NCI-H460 (cell line): Measurements from ENCODE around the gene ZNF296. TPM values are rescaled to one million over a fixed set of nuclear protein-coding genes. Genes with fewer than 3 reads are reported as not detected.

ENCODE experiments used
- DNase-seq: peaks from one replicate; pipeline ENCODE4 v3.0.0-alpha.2; 2016; ENCODE audit warnings: low read depth; ENCODE audit errors: extremely low read depth
- total RNA-seq: library from RNA; depleted of rRNA; stranded (reverse); fragments of >200 nt; shearing (Covaris generic); gene quantifications from 2 replicates; pipeline ENCODE4 v1.2.3, GENCODE V29; 2014

Gene ZNF296
- total RNA-seq, 1 experiment from 2014 or later: 0.27 TPM

DNA sequence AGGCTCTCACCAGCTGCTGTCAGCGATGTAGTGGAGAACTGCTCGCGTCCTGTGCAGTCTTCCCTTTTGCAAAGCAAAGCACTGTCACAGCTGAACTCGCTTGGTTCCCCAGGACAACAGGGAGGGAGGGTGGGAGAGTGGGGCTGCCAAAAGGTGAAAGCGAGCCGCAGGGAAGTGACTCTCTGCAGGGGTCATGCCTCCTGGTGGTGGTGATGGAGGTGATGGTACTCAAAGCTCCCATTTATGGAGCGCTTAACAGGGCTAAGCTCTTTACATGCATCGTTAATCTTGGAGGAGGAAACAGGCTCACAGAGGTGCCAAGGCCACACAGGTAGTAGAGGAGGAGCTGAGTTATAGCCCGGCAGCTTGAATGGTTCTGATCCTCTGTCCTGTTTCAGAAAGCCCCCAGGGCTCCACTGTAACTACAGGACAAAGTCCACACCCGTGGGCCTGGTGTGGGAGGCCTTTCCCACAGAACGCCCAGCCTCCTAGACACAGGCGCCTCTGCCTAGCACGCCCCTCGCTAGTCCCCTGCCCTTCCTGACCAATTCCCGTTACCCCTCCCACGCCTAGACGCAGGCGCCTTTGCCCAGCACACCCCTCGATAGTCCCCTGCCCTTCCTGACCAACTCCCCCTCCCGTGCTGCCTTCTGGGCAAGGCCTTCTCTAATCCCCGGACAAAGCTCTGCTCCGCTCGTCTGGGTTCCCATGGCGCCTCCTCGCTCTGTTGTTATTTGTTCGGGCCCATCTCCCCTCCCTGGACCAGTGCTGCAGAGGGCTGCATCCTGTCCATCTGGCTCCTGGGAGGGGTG lies 27.4 kb upstream of the ZNF296 start:
- DNase-seq: no peak

DNA sequence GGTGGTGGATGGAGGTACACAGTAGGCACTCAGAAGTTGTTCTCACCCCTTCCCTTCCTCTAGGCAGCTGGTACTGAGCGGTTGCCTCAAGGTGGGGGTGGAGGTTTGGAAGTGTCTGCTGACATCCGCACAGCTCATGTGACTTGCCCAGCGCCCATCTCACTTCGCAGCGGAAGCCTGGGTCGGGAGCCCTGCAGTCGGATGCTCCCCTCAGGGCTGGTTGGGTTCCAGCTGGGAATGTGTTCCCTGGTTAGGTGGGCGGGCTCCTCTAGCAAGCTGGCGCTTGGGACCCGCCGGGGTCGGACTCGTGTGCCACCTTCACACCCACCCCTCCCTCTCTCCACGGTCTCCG lies 26.9 kb upstream of the ZNF296 start:
- DNase-seq: no peak

DNA sequence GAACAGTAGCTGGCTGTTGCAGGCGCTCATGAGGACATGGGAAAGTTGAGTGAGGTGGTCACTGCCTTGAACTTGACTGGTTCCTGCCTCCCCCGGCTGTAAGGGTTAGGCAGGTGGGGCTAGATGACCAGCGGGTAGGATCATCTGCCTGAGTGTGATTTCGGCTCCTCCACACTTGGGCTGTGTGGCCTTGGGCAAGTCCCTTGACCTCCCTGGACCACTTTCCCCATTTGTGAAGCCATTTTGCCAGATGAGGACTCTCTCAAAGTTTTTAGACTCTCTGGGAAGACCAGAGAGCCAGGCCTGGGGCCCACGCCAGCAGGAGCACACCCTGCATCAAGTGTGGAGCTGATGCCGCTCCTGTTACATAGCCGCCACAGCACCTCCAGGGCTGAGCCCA lies 26.2 kb upstream of the ZNF296 start:
- no peak for DNase-seq

DNA sequence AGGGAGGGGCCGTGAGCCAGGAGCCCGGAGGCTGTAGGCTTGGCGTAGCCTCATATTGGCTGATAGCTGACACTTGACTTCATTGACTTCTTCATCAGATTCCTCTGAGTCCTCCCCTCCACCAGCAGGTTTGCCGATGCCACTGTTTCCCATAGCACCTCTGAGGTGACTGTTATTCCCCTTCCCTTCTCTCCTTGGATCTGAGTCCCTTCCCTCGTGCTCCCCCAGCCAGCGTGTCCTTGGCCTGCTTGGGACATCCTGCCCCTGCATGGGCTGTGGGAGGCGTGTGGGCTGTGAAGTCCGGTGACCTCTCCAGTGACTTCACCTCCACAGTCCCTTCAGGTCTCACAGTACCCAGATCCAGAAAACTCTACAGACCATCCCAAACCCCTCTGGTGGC lies 25.5 kb upstream of the ZNF296 start:
- no peak for DNase-seq

DNA sequence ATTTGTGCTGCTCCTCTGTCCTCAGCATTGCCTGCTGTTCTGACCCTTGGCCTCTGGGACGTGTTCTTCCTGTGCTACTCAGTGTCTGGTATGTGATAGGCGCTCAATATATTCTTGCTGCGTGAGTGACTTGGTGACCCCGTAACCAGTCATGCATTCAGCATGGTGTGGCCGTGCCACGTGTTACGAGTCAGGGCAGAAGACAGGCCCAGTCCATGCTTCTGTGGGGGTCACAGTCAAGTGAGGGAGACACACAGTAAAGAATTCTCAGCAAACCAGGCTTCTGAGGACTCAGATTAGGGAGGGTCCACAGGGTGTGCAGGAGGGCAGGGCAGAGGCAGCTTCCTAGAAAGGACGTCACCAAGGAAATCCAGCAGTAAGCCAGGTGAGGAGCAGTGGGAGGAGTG lies 24.6 kb upstream of the ZNF296 start:
- no peak for DNase-seq

DNA sequence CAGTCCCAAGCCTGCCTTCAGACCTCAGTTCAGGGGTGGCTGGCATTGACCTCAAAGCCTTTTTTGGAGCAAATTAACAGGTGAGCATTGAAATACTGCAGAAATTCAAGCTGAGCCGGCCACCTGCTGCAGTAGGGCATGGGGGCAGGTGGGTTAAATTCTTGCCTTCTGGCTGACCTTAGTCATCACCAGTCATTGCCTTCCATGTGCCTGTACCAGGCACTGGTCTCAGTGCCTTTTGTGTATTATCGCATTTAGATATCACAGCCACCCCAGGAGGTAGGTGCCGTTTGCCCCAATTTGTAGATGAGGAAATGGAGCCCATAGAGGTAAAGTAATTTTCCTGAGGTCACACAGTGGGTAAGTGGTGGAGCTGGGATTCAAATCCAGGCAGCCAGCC lies 23.9 kb upstream of the ZNF296 start:
- DNase-seq: no peak

DNA sequence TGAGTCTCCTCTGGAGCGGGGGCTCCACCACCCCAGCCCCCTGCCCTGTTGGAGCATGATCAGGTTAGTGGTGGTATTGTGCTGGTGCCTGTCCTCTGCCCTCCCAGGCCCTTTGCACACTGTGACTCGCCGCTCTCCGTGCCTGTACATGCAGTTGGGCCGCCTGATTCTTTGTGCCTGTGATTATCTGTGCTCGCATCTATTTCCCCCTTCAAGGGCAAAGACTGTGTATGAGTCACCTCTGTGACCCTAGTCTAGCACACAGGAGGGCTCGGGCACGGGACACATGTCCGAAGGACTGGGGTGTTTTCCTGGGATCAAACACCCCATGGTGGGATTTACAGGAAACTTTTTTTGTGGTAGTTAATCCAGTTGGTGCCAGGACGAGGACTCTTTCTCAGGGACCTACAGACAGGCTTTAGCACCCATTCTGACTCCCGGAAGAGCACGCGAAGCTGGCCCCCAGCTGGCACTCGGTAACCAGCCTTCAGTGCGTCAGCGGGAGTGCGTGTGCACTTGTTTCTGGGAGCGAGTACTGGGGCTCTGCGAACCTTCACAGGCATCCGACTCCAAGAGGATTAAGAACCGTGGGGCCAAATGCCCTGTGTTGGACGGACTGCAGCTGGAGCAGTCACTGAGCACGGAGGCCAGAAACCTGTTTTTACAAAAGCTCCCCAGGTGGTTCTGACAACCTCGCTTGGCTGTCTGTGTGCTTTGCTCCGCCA lies 23.4 kb upstream of the ZNF296 start:
- DNase-seq: no peak

DNA sequence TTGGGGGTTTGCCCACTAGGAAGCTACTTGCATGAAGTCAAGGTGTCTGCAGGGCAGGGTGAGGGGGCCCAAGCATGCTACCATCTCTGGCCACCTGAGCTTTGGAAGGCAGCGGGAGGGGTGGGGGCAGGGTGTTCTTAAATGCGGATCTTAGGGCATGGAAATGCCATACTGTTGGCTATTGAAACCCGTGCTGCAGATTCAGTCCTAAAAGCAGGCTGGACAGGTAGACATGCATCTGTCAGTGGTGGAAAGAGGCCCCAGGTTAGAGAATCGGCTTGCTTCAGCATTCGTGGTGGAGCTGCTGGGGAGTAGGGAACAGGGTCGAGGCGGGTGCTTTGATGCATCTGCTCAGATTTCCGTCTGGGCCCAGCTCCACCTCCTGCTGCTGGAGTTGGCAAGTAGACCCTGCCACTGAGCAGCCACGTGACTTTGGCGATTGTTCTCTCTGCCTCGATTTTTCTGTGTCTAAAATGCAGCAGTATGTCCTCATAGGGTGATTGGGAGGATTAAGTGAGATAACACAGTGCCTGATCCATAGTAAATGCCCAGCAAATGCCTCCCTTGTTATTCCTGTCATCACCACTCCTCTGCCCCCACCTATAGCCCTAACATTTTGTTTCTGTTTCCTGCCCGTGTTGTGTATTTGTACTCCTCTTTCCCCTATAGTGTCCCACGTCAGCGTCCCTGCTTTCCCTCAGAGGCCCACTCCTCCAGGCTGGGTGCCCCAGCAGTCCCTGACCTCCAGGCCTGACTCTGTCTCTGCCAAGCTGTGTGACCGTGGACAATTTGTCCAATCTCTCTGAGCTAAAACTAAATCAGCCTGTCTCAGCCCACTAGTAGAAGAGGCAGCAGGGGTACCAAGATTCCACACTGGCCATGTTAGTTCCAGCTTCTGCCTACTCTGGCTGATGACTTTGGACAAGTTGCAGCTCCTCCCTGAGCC lies 22.5 kb upstream of the ZNF296 start:
- DNase-seq: no peak

DNA sequence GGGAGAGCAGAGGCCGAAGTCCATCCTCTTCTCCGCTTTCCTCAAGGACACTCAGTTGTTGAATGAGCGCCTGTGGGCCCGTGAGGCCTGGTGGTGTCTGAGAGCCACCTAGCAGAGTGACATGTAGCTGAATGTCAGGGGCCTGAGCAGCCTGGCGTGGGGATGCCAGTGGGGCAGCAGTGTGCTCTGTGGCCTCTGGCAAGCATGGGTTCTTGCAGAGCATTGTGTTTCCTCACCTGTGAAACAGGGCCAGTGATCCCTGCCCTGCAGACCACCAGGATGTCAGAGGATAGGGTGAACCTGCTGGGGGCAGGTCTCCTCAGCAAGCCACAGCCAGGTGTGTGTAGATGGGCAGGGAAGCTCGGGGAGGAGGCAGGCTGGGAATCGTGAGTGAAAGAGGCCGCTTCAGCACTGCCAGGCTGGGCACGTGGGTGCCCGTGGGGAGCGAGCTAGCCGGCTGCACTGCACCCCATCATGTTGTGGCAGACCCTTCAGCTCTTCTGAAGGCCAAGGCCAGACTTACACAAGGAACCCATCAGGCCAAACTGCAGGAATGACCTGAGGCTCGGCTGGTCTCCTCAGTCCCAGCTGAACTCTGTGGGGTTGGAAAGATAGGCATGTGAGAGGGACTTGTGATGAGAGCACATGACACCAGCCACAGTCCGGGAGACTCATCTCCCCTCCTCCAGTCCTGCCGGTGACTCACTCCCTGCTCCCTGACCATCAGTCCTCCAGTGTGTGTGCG lies 21.7 kb upstream of the ZNF296 start:
- DNase-seq: no peak

DNA sequence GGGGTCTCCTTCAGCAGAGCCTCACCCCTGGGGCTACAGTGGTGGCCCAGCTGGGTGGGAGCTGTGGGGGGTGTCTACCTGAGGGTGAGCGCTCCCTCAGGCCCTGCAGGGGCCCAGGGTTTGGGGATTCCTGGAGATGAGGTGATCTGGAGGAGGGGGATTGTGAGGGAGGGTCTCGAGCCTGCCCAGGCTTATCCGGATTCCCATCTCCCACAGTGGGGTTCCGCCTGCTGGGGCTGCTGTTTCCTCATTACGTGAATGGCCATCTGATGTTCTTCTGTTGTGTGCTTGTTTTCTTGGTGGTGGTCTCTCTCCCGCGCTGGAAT lies 21.1 kb upstream of the ZNF296 start:
- DNase-seq: no peak

DNA sequence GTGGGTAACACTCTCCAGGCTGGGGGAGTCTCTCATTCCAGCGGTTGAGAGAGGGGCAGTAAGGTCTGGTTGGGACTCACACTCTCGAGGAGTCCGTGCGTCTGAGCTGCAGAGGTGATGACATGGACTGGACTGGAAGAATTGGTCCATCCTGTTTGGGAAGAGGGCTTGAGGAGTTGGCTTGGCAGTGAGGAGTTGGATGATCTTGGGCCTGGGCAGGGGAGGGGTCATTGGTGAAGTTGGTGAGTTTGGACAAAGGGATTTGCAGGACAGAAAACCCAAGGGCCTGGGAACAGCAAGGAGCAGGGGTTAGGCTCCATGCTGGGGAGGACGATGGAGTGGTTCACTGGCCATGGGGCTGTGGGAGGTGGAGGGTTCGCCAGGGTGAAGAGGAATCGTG lies 20.4 kb upstream of the ZNF296 start:
- no peak for DNase-seq

DNA sequence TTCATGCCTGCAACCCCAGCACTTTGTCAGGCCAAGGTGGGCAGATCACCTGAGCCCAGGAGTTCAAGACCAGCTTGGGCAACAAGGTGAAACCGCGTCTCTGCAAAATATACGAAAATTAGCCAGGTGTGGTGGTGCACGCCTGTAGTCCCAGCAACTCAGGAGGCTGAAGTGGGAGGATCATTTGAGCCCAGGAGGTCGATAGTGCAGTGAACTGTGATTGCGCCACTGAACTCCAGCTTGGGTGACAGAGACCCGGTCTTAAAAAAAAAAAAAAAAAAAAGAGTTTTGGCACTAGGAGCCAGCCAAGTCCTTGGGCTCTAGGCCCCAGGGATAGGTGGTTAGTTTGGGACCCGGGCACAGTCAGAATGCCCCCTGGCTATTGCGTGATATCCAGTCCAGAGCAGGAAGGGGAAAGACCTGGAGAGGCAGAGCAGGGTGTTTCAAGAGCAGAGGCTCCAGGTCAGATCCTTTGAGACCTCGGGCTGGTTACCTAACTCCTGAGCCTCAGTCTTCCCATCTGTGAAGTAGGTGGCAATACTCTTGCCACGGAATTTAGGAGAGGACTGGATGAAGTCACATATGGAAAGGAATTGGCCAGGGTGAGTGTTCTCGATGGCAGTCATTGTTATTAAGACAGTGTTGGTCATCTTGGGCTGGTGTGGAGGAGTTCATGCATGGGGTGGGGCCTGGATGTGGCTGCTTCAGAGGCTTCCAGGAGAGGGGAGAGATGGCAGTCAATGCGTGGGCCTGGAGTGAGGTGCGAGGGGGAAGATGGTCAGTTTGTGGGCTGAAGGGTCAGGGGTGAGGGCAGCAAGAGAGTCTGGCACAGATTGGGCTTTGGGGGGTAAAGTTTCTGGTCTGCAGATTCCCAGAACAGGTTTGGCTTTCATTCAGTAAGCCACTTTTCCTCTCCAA lies 19.5 kb upstream of the ZNF296 start:
- DNase-seq: no peak

DNA sequence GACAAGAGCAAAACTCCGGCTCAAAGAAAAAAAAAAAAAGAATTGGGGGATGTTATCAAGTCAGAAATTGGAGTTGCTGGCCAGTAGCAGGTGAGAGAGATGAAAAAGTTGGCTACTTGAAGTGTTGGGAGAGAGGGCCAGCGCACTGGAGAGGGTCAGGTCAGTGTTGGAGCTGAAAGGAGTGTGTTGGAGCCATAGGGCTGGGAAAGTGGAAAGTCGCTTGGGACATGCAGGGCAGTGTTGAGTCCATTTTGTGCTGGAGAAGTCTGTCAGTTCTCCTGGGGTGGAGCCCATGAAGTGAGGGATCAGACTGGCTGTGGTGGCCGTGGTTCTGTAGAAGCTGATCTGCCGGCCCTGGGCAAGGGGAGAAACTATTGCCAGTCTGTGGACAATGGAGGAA lies 18.4 kb upstream of the ZNF296 start:
- no peak for DNase-seq

DNA sequence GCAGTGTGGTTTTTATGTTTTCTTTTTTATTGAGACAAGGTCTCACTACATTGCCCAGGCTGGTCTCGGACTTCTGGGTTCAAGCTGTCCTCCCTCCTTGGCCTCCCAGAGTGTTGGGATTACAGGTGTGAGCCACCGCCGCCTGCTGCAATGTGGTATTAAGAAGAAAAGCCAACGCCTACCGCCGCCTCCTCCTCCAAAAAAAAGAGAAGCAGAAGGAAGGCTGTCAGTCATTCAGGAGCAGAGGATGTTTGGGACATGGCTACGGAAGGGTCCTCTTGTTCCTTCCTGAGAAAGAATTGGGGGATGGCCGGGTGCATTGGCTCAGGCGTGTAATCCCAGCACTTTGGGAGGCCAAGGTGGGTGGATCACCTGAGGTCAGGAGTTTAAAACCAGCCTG lies 17.9 kb upstream of the ZNF296 start:
- no peak for DNase-seq

DNA sequence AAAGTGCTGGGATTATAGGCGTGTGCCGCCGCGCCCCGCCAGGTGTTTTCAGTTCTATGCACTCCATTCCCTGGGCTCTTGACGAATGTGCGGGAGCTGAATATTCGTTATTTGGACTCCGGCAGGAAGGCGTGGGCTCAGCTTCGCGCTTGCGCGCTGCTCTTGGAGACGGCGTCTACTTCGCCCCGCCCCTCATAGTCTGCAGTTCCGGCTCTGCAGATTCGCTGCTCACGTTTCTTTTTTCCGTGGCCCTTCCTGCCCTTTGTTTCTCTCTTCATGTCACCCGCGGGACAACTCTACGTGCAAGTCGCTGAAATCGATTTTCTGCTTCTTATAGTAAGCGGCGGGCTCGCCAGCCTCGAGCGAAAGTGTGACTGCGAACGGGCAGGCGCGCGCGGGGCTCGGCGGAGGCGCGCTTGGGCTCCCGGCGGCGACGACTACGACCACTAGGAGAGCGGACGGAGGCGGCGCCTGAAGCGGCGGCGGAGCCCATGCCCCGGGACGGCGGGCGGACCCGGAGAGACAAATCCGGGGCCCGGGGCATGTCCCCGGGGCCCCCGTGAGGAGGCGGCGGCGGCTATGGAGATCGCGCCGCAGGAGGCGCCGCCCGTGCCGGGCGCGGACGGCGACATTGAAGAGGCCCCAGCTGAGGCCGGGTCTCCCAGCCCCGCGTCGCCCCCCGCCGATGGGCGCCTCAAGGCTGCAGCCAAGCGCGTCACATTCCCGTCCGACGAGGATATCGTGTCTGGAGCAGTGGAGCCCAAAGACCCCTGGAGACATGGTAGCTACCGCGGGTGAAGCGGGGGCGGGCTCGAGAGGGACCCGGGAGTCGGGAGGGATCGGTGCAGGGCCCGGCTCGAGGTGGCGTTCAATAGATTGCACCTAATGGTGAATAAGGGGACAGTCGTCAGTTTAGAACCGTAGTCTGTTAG lies 16.7 kb upstream of the ZNF296 start, which contains the start of gene PPP1R37:
PPP1R37 (plus strand) TSS at position 433 of the 932 bp plus-strand sequence; CDS start at position 580, 147 bp downstream.
- peak; percentile 93 for DNase-seq

DNA sequence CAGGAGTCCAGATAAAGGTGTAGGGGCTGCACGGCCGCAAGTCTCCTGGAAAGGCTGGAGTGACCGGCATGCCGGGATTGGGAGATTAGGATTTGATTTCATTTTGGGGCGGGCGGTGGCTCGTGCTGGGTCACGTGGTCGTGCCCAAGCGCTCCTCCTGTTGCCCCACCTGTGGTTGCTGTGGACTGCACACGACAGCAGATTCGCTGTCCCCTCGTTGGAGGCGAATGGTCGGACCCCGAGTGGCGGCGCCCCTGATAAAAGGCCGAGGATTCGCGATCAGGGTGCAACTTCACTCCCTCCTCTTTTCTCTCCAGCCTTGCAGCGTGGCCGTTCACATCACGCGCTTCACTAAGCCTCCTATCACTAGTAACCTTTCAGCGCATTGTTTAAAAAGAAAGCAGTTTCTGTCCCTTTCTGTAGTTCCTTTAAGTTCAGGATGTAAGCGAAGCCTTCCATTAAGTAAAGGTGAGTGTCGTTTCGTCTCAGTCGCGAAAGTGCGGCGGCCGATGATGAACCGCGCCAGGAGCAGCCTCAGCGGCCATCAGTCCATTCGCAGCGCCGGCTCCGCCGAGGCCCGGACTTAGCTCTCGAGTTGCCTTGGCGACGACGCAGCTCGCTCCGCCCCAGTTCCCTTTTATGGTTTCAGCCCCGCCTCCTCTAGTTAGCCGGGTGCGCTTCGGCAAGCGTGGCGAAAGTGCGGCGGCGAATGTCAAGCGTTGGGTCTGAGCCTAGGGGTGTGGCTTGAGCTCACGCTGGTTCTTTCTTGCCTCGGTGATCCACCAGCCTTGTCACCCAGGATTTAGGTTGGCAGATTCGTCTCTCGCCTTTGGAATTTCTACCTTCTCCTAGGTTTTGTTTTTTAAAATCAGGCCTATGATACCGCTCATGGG lies 15.0 kb upstream of the ZNF296 start:
- peak; percentile 97 for DNase-seq

DNA sequence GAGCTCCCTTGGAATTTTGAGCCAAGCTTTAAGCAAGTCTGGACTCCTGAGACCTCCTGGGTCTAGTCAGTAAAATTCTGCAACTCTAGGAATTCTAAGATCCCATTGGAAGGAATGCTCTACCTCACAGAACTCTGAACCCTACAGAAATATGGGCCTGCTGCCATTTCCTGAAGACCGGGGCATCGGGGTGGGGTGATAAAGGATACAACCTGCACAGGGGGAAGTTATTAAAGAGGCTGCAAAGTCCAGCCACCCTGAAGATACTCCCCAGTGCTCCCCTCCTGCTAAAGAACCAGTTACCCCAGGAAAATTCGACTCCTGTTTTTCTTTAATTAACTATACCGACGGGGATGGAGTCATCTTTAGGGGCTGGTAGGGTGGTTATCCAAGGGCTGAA lies 14.3 kb upstream of the ZNF296 start:
- DNase-seq: no peak
